DND-41 (cell line): Measurements from ENCODE around the gene PJVK.

ENCODE experiments used
- ATAC-seq: fragments of 200-7000 bp; cut with Tn5 transposase; 3 replicates; pipeline ENCODE4 v1.9.1; 2021; ENCODE audit warnings: low read depth; ENCODE audit not compliant: insufficient read depth
- DNase-seq: peaks from one replicate; pipeline ENCODE4 v3.0.0-alpha.2; 2020
- H2AFZ ChIP-seq: 2 replicates; pipeline ENCODE4 v1.6.0; 2012; ENCODE audit warnings: low read depth, low read length
- H3K27ac ChIP-seq: 2 replicates; pipeline ENCODE4 v1.5.1; 2012; ENCODE audit warnings: low read length, inconsistent platforms
- H3K27me3 ChIP-seq: fragments of 200-600 bp; sonication (generic); 2 replicates; pipeline ENCODE4 v1.6.0; 2012; ENCODE audit warnings: low read length, mild to moderate bottlenecking, inconsistent platforms; ENCODE audit not compliant: insufficient read depth, poor library complexity
- H3K36me3 ChIP-seq: 2 replicates; pipeline ENCODE4 v1.5.1; 2012; ENCODE audit warnings: low read length, inconsistent platforms; ENCODE audit not compliant: insufficient read depth
- H3K4me1 ChIP-seq: 2 replicates; pipeline ENCODE4 v1.5.1; 2012; ENCODE audit warnings: mild to moderate bottlenecking, low read length; ENCODE audit not compliant: insufficient read depth
- H3K4me2 ChIP-seq: 2 replicates; pipeline ENCODE4 v1.6.0; 2012; ENCODE audit warnings: mild to moderate bottlenecking, moderate library complexity, low read length, inconsistent platforms; ENCODE audit not compliant: insufficient read depth
- H3K4me3 ChIP-seq, 2 experiments: fragments of 200-600 bp in 1 of 2; shearing (Covaris generic) in 1 of 2; 2 replicates each; pipeline ENCODE4 v1.5.1; 2012 to 2016; ENCODE audit warnings: inconsistent platforms in 2 of 2, low read length in 2 of 2, mild to moderate bottlenecking in 2 of 2, low read depth in 1 of 2, moderate library complexity in 1 of 2
- H3K79me2 ChIP-seq: 2 replicates; pipeline ENCODE4 v1.6.0; 2012; ENCODE audit warnings: low read length, inconsistent platforms; ENCODE audit not compliant: insufficient read depth
- H3K9ac ChIP-seq: 2 replicates; pipeline ENCODE4 v1.6.0; 2012; ENCODE audit warnings: low read depth, mild to moderate bottlenecking, inconsistent platforms, low read length, moderate library complexity
- H3K9me3 ChIP-seq: 2 replicates; pipeline ENCODE4 v1.5.1; 2012; ENCODE audit warnings: low read length, moderate library complexity, mild to moderate bottlenecking, inconsistent platforms; ENCODE audit not compliant: insufficient read depth, severe bottlenecking
- H4K20me1 ChIP-seq: 2 replicates; pipeline ENCODE4 v1.6.0; 2012; ENCODE audit warnings: low read length; ENCODE audit not compliant: insufficient read depth
- EZH2 ChIP-seq: IDR thresholded peaks from 3 replicates; pipeline ENCODE4 v1.6.1; 2012; ENCODE audit warnings: borderline replicate concordance, low read depth, mild to moderate bottlenecking, moderate library complexity, low read length, inconsistent platforms; ENCODE audit not compliant: severe bottlenecking
- TF ChIP-seq, protein P1 (sequence below): IDR thresholded peaks from 2 replicates; pipeline ENCODE4 v1.5.1; 2012; ENCODE audit warnings: borderline replicate concordance, low read length, moderate library complexity, mild to moderate bottlenecking; ENCODE audit not compliant: poor library complexity, severe bottlenecking; ENCODE audit errors: extremely low read depth

Gene PJVK

DNA sequence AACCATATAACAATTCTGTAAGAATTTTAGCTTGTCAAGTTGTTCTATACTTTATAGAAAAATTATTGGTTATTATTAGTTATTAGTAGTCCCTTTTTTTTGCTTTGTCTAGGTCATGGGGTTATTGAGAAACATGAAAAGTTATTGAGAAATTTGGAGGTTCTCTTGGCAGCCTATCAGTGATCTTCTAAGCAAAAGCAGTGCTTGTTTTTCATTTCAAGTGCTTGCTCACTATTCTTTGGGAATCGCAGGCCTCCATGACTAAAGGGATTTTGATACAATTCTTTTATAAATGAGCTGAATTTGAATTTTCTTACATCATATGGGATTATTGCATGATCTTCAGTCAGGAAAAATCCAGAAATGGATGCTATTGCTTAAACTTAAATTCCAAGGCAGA, 54.9 kb downstream of the PJVK start:
- Histone ChIP-seq H3K36me3 (peaks cover 64% of the 10 kb centered on the region), H3K4me2 (no peak overlapping the region), H2AFZ (no peak overlapping the region), H3K4me1 (no peaks in the 10 kb centered on the region), H3K27me3 (no peaks in the 10 kb centered on the region), H3K27ac (no peak overlapping the region), H3K9me3 (no peaks in the 10 kb centered on the region), H4K20me1 (no peaks in the 10 kb centered on the region), H3K4me3 (no peak overlapping the region), H3K9ac (no peak overlapping the region), H3K79me2 (no peaks in the 10 kb centered on the region)
- ATAC-seq (no peak), DNase-seq (no peak)
- no peak for TF ChIP-seq EZH2
- TF ChIP-seq, protein P1, sequence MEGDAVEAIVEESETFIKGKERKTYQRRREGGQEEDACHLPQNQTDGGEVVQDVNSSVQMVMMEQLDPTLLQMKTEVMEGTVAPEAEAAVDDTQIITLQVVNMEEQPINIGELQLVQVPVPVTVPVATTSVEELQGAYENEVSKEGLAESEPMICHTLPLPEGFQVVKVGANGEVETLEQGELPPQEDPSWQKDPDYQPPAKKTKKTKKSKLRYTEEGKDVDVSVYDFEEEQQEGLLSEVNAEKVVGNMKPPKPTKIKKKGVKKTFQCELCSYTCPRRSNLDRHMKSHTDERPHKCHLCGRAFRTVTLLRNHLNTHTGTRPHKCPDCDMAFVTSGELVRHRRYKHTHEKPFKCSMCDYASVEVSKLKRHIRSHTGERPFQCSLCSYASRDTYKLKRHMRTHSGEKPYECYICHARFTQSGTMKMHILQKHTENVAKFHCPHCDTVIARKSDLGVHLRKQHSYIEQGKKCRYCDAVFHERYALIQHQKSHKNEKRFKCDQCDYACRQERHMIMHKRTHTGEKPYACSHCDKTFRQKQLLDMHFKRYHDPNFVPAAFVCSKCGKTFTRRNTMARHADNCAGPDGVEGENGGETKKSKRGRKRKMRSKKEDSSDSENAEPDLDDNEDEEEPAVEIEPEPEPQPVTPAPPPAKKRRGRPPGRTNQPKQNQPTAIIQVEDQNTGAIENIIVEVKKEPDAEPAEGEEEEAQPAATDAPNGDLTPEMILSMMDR: no peak

DNA sequence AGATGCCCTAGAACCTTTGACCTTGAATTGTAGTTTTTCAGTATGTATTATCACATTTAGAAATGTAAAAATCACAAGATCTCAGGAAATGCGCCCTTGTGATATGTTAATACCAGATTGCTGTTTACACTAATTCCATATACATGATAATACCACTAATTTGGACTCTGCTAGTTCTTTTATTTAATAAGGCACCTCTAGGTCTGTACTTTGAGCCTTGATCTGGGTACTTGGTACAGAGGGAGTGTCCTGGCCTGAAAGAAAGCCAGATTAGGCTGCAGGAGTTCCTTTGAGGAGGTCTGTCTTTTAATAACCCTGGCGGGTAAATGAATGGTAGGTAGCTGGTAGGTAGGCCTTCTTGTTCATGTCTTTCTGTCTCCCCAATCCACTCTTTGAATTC, 55.3 kb downstream of the PJVK start:
- peaks cover 60% of the 10 kb centered on the region for H3K36me3 ChIP-seq
- H3K4me3 ChIP-seq: no peak overlapping the region
- no peak overlapping the region for H3K4me2 ChIP-seq
- H3K27ac ChIP-seq: no peak overlapping the region
- TF ChIP-seq, protein P1: no peak
- TF ChIP-seq EZH2: no peak
- ATAC-seq: no peak
- no peaks in the 10 kb centered on the region for H4K20me1 ChIP-seq
- H3K9ac ChIP-seq: no peak overlapping the region
- H2AFZ ChIP-seq: no peak overlapping the region
- H3K27me3 ChIP-seq: no peaks in the 10 kb centered on the region
- no peaks in the 10 kb centered on the region for H3K4me1 ChIP-seq
- H3K9me3 ChIP-seq: no peaks in the 10 kb centered on the region
- H3K79me2 ChIP-seq: no peaks in the 10 kb centered on the region
- DNase-seq: no peak

DNA sequence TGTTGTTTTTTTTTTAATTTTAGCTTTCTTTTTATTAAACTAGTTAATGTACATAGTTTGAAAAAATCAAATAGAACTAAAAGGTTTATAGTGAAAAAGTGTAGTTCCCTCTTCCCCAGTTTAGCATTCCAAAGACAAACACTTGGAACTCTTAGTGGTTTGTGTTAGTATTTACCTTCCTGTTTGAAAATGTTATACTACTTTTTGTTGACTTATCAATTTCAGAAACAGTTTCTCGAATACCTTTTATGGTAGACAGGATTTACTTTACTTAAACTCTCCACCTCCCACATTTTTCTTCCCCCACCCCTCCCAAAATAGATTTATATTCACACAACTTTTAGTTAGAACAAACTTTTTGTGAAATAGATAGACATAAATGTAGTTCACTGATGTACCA, 55.8 kb downstream of the PJVK start:
- DNase-seq (no peak), ATAC-seq (no peak)
- Histone ChIP-seq H3K9ac (no peak overlapping the region), H3K27ac (no peak overlapping the region), H3K4me3 (no peak overlapping the region), H3K27me3 (no peaks in the 10 kb centered on the region), H3K4me1 (no peaks in the 10 kb centered on the region), H3K36me3 (peaks cover 55% of the 10 kb centered on the region), H4K20me1 (no peaks in the 10 kb centered on the region), H2AFZ (no peak overlapping the region), H3K4me2 (no peak overlapping the region), H3K9me3 (no peaks in the 10 kb centered on the region), H3K79me2 (no peaks in the 10 kb centered on the region)
- TF ChIP-seq, protein P1: no peak
- TF ChIP-seq EZH2: no peak

DNA sequence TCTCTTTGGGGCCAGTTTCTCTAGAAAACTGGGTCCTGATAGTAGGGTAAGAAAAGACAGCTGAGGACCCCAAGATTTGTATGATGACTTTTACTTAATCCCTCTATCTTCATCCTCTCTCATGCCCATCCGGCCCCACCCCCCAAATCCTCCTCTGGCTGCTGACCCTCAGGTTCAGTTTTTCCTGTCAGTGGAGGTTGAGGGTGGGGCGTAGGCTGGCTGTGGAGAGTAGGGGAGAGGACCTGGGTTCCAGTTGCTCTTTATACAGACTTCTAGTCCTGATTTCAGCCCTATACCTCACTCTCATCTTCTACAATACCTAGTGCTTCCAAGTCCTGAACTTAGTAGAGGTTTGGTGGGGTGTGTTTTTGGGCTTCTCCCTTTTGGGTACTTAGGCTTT, 57.5 kb downstream of the PJVK start:
- Histone ChIP-seq H3K79me2 (no peaks in the 10 kb centered on the region), H3K9me3 (no peaks in the 10 kb centered on the region), H3K36me3 (peaks cover 38% of the 10 kb centered on the region), H3K4me3 (no peak overlapping the region), H4K20me1 (no peaks in the 10 kb centered on the region), H2AFZ (no peak overlapping the region), H3K4me1 (no peaks in the 10 kb centered on the region), H3K27me3 (no peaks in the 10 kb centered on the region), H3K27ac (no peak overlapping the region), H3K9ac (no peak overlapping the region), H3K4me2 (no peak overlapping the region)
- ATAC-seq: no peak
- TF ChIP-seq, protein P1: no peak
- TF ChIP-seq EZH2: no peak
- no peak for DNase-seq
